Activated gamma-delta T cell treated with Interleukin-2 at 50 U/mL for 16 hours (primary cell): ENCODE data around the gene TRAK1.

Experiments used
- DNase-seq: peaks from one replicate; pipeline ENCODE4 v3.0.0-alpha.2; 2020

TRAK1 gene

DNA sequence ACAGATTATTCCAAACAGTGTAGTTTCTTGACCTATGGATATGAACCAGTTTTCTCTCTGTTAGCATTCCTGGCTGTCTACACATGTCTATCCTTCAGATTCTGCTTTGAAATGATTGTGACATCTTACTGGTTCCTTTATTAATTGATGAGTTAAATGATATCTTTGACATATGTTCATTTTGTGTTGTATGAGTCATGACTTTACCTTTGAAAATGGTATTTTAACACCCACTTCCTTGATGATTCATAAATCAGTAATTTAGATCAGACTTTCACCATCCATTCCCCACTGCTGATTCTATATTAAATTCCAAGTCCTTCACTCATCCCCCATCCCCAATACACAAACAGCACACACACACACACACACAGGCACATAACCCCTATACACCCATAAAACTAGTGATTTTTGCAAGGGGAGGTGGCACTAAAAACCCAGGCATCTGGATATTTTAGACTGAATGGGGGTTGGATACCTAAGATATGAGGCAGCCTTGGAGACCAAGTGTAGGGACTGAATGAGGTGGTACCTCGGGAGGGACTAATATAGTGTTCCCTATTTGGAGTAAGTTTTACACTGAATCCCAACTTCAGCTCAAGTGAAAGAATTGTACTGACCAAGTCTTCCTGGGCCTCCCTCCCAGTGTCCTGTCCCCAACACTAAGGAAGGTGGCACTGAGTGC lies 165.1 kb downstream of the TRAK1 start:
- no peak for DNase-seq

- DNase-seq, result no peak
These were observed 165.8 kb downstream of the TRAK1 start for GRCh38 chr3:42257007-42257406.

DNA sequence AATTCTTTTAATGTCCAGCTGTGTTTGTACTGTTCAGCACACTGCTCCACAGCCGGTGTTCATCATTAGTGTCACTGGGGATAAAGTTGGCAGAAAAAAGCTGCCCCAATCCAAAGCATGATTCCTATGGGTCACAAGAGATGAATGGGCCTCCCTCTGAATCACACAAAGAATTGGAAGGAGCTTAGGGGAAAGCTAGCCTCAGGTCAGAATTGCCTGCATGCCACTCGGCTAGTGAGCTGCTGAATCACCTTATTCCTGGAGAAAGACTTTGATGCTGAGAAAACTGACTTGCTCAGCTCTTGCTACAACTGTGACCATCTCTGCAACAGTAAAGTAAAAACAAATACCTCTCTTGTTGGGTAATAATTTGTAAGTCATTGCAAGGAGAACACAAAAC lies 171.4 kb downstream of the TRAK1 start:
- no peak for DNase-seq

GRCh38 chr3:42263354-42264346 lies 172.5 kb downstream of the TRAK1 start:
- no peak for DNase-seq

- no peak for DNase-seq
These were observed 173.4 kb downstream of the TRAK1 start for GRCh38 chr3:42264399-42265058.

- DNase-seq, result no peak
These were observed 174.2 kb downstream of the TRAK1 start for GRCh38 chr3:42265059-42265991.

- DNase-seq, result no peak
These were observed 174.9 kb downstream of the TRAK1 start, which contains the start of gene CCK for GRCh38 chr3:42266085-42266484. TSS of gene CCK (minus strand) at chr3:42266185. CDS start at chr3:42263630, 2,555 bp downstream.

- DNase-seq, result no peak
These were observed 176.7 kb downstream of the TRAK1 start for GRCh38 chr3:42267878-42268277.

DNA sequence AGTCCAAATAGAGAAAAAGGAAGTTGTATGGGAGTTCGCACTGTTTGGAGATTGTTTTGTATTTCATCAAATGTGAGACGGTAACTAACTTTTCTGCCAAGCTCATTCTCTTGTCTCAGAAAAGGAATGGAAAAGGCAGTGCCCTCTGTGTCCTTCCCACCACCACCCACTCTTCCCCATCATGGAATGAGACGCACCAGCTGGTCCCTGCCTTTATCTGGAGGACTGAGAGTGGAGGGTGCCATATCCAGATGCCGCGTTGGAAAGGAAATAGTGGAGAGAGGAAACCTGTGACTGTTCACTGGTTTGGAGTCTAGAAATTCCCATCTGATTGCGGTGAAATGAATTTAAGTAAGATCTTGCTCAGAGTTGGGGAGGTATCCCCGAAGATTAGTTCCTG lies 178.5 kb downstream of the TRAK1 start:
- no peak for DNase-seq

DNA sequence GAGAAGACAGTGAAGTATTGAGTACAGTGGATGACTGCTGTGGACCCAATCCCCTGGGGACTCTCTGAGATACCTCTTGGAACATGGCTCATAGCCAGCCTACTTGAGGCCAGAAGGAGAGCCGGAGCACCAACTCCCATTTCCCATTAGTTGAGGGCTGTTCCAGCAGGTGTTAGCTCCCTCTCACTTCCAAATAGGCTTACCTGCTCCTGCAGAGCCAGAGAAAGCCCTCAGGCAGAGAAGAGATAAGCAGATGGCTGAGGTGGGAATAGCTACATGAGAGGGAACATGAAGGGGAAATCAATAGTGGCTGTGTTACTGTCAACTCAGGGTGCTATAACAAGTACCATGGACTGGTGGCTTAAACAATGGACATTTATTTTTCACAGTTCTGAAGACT lies 179.4 kb downstream of the TRAK1 start:
- DNase-seq, result no peak

DNA sequence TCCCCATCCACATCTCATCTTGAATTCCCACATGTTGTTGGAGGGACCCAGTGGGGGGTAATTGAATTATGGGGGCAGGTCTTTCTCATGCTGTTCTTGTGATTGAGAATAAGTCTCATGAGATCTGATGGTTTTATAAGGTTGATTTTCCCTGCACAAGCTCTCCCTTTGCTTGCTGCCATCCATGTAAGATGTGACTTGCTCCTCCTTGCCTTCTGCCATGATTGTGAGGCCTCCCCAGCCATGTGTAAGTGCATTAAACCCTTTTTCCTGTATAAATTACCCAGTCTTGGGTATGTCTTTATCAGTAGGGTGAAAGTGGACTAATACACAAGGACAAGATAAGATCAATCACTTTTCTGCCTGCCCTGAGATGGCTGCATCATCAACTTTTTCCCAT lies 180.6 kb downstream of the TRAK1 start:
- DNase-seq, result no peak

DNA sequence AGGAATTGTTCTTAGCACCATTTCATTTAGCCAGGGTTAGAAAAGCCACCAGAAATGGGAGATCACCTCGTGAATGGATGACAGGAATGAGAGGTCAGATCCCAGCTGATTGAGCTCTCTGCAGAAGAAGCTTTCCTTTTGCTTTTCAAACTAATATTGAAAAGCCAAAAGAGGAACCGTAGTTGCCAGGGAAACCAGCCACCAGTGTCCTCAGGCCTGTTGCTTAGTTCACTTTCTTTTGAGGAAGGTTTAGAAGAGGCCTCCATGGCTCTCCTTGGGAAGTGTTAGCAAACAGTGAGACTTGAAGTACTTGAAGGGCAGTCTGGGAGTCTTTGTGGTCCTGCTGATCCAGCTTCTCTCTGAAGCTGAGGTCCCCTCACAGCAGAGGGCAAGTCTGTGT lies 182.2 kb downstream of the TRAK1 start:
- no peak for DNase-seq

DNA sequence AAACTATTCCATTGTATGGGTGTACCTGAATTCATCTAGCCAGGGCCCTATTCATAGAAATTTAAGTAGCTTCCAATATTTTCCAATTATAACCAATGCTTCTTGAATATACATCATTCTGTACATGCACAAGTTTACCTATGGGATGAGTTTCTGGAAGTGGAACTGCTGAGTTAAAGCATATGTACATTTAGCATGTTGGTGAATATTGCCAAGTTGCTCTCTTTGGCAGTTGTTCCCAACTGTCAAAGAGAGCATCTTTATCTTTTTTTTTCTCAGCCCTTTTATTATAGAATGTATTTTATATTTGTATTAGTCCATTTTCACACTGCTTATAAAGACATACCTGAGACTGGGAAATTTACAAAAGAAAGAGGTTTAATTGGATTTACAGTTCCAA lies 183.1 kb downstream of the TRAK1 start:
- DNase-seq, result no peak

DNA sequence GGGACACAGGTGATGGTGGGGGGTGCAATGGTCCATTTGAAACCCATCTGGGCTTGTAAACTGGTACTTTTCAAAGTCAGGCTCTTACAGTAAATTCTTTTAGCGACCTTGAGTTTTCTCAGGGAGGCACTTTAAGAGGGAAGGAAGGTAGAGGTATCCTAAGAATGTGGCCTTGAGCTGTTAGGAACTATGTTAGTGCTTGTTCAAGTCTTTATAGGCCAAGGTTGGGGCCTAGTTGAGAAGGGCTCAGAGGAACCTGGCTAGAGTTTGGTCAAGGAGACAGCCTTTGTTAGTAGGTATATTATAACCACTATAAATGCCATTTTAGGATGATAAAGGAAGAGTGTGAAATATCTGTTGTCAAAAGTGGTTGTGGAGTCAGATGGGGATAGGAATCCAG lies 184.1 kb downstream of the TRAK1 start:
- no peak for DNase-seq
